Measurements from ENCODE around the gene CLCNKA. TPM values are rescaled to one million over a fixed set of nuclear protein-coding genes. Genes with fewer than 3 reads are reported as not detected.

The CLCNKA gene
- total RNA-seq, 1 donor from 2014 or later, result 0.65 TPM

DNA sequence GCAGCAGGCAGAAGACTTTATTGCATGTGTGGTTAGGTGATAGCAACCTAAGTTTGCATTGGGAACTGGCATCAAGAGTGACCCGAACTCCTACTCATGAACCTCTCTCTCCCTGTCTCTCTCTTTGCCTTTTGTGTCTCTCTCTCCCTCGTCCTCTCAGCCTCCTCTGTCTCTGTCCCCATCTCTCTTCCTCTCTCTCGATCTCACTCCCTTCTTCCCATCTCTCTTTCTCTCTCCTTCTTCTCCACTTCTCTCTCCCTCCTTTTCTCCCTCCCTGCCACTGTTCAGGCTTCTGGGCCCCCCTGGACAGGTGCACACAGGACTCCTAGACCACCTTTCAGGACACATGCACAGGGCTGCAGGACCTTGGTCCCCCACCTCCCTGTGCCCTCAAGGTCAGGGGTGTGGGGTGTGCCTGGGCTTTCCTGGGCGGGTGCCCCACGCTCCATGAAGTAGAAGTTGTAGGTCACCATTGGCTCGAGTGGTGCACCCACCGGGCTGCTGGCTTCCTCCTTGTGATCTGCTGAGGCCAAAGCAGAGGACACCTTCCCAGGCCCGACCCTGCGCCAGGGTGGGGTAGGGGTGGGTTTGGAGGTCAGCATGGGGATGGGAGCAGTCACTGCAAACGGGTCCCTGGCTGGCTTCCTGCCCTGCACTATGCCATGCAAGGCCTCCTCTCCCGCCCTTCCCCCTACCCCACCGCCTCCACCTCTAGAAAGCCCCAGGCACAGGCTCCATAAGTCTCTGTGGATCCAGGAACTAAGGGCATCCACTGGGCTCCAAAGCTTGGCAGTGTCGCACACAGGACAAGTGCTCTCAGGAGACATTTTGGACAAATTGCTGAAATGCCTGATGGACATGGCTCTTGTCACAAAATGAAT, 32.7 kb upstream of the CLCNKA start:
- Histone ChIP-seq H3K9me3 (no peaks in the 10 kb centered on the region), H3K27ac (no peak overlapping the region), H3K4me1 (no peaks in the 10 kb centered on the region), H3K27me3 (ENCODE audit: low read depth) (no peaks in the 10 kb centered on the region), H3K4me3 (no peak overlapping the region), H3K36me3 (no peaks in the 10 kb centered on the region)
- ATAC-seq (no peak), DNase-seq (no peak)
- intact Hi-C loops (cut with DNase I), result no loop called here
- TF ChIP-seq, protein P1, sequence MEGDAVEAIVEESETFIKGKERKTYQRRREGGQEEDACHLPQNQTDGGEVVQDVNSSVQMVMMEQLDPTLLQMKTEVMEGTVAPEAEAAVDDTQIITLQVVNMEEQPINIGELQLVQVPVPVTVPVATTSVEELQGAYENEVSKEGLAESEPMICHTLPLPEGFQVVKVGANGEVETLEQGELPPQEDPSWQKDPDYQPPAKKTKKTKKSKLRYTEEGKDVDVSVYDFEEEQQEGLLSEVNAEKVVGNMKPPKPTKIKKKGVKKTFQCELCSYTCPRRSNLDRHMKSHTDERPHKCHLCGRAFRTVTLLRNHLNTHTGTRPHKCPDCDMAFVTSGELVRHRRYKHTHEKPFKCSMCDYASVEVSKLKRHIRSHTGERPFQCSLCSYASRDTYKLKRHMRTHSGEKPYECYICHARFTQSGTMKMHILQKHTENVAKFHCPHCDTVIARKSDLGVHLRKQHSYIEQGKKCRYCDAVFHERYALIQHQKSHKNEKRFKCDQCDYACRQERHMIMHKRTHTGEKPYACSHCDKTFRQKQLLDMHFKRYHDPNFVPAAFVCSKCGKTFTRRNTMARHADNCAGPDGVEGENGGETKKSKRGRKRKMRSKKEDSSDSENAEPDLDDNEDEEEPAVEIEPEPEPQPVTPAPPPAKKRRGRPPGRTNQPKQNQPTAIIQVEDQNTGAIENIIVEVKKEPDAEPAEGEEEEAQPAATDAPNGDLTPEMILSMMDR (IDR thresholded peaks at IDR 0.05), result no peak

DNA sequence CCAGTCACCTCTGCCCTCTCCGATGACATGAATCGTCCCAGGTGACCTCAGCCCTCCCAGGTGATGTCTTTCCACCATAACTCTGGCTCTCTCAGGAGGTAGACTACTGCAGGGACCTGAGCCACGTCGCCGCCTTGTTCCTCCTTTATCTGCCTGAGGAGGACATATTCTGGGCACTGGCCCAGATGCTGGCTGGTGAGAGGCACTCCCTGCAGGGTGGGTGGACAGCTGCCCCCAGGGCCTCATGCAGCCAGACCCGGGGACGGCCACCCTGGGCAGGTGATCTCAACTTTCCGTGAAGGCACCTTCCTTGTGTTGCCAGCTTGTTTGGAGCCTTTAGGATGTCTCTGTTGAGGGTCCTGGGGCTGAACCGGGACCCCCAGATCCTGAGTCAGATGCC, 32.1 kb upstream of the CLCNKA start:
- H3K9me3 ChIP-seq, result no peaks in the 10 kb centered on the region
- intact Hi-C loops (cut with DNase I), result loop anchor here (10.0 kb wide), 1 partner anchor 175 kb away; no protein-coding TSS in a partner anchor
- TF ChIP-seq, protein P1 (IDR thresholded peaks at IDR 0.05), result no peak

DNA sequence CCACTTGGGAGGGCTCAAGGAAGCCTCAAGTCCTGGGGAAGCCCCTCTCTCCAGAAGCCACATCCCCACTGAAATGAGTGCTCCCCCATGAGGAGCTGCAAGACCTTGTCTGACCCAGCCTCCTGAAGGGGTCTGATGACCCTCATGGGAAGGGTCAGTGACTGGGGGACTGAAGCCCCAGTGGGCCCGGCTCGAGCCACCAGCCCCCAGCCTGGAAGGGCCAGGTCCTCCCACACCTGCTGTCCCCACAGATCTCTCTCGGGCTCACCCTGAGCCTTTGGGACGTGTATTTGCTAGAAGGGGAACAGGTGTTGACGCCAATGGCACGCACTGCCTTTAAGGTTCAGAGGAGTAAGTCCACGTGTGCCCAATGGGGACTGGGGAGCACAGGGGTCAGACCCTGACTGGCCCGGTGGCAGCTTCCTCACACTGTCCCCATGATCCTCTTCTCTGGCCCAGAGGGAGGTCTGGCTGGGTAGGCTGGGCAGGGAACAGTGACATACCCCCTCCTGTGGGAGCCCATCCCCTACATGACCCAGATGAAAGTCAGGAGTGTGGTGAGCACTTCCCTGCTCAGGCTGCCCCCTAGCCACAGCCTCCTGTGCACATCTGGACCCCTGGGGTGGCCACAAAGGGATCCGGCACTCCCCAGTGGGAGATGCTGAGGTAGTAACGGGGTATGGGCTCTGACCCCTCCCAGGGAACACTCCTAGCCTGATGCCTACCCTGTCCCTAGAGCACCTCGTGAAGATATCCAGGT, 30.2 kb upstream of the CLCNKA start:
- Histone ChIP-seq H3K36me3 (no peaks in the 10 kb centered on the region), H3K4me1 (no peaks in the 10 kb centered on the region), H3K27ac (no peak overlapping the region), H3K27me3 (ENCODE audit: low read depth) (no peaks in the 10 kb centered on the region), H3K4me3 (no peak overlapping the region), H3K9me3 (no peaks in the 10 kb centered on the region)
- intact Hi-C loops (cut with DNase I), result loop anchor here (10.0 kb wide), 1 partner anchor 177 kb away; no protein-coding TSS in a partner anchor
- no peak for ATAC-seq
- TF ChIP-seq, protein P1 (IDR thresholded peaks at IDR 0.05), result no peak
- no peak for DNase-seq

More for the DNA sequence above, 32.1 kb upstream of the CLCNKA start:
- H3K27ac ChIP-seq, result no peak overlapping the region
- H3K27me3 ChIP-seq (ENCODE audit: low read depth), result no peaks in the 10 kb centered on the region
- DNase-seq (no peak), ATAC-seq (no peak)
- no peaks in the 10 kb centered on the region for H3K4me1 ChIP-seq
- no peaks in the 10 kb centered on the region for H3K36me3 ChIP-seq
- H3K4me3 ChIP-seq, result no peak overlapping the region

DNA sequence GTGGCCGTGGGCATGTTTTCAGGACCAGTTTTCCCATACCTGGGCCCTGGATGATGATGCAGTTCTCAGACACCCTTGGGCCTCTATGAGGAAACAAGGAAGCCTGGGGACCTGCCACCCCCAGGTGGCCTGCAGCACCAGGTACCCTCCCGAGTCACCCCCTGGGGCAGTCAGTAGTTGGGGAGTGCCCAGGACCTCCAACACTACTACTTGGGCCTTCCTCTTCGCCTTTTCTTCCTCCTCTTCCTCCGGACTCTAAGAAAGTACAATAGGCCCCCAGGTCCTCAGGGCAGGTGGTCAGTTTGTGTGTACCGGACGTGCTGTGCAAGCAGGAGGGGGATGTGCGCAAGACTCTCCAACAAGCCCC, 29.7 kb upstream of the CLCNKA start:
- no peak for DNase-seq
- intact Hi-C loops (cut with DNase I), result loop anchor here (10.0 kb wide), 1 partner anchor 177 kb away; no protein-coding TSS in a partner anchor
- Histone ChIP-seq H3K27ac (no peak overlapping the region), H3K4me3 (no peak overlapping the region), H3K36me3 (no peaks in the 10 kb centered on the region), H3K4me1 (no peaks in the 10 kb centered on the region), H3K27me3 (ENCODE audit: low read depth) (no peaks in the 10 kb centered on the region), H3K9me3 (no peaks in the 10 kb centered on the region)
- TF ChIP-seq, protein P1 (IDR thresholded peaks at IDR 0.05), result no peak
- no peak for ATAC-seq

DNA sequence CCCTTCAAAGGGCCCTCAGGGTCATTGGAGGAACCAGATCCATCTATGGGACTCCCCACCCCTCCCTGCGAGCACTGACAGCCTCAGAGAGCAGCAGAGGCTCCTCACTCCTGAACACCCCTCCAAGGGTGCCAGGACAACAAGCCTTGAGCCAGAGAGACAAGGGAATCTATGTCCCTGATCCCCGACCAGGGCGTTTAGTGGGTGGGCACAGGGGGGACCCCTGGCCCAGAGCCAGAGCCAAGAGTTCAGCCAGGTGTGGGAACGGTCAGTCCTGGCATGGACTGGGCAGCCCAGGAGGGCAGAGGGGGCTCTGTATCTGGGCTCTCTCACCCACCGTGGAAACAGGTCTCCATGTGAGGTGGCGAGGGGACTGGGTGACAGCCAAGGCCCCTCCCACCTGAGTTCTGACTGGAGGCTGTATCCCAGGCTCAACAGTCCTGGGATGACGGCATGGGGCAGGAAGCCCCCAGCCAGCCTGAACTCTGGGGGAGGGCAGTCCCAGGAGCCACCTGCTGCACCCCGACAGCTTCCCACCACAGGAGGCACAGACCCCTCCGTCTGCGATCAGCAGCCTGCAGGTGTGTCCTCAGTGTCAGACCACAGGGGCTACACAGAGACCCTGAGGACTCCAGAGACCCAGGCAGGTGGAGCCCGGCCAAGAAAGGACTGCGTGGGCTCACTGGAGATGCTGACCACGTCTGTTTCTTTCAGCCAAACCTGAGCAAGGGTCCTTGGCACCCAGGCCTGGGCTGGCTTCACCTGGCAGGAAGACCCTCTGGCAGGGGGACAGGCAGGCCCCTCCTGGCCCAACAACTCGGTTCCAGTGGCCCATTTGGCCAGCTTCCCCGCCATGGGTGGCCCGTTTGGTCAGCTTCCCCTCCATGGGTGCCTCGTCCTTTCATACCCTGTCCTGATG, 29.0 kb upstream of the CLCNKA start:
- ATAC-seq, result no peak
- H3K27me3 ChIP-seq (ENCODE audit: low read depth), result no peaks in the 10 kb centered on the region
- H3K27ac ChIP-seq, result no peak overlapping the region
- no peaks in the 10 kb centered on the region for H3K36me3 ChIP-seq
- no peaks in the 10 kb centered on the region for H3K9me3 ChIP-seq
- intact Hi-C loops (cut with DNase I), result loop anchor here (10.0 kb wide), 1 partner anchor 178 kb away; no protein-coding TSS in a partner anchor
- TF ChIP-seq, protein P1 (IDR thresholded peaks at IDR 0.05), result no peak
- H3K4me3 ChIP-seq, result no peak overlapping the region
- no peaks in the 10 kb centered on the region for H3K4me1 ChIP-seq
- DNase-seq, result no peak
